Posterior vena cava (tissue), 2 donors: ENCODE data around the gene OR5P2. TPM values are rescaled to one million over a fixed set of nuclear protein-coding genes. Genes with fewer than 3 reads are reported as not detected.
"Not testable (repeated sequence)": the region's sequence is repeated elsewhere in the genome, so short reads cannot be mapped to it uniquely, and the experiment has no call there.

Experiments used
- DNase-seq: peaks from one replicate; pipeline ENCODE4 v3.0.0-alpha.2; 2020; ENCODE audit warnings: low spot score
- intact Hi-C, 2 donors: fragments of 100-400 bp; cut with DNase I; formaldehyde crosslinking; loops; one replicate each; pipeline versions ENCODE4 v1.14.1 to v1.14.2; 2022 to 2023
- long read RNA-seq, 2 donors: library from polyadenylated mRNA; unstranded; transcript quantifications; one replicate each; pipeline ENCODE4 v2.0.0, GENCODE V29; 2020 to 2021
- total RNA-seq, 2 donors: library from RNA; stranded (reverse); fragmentation: NEBNext Ultra II Directional; extraction: Animal tissue kit (Norgen Biotek cat#: 25700); gene quantifications; one replicate each; pipeline ENCODE4 v1.2.1, GENCODE V29; 2021
- donor health status: DM: yes; HTN: yes; CAD: no.
- donor health status: DM: yes; HTN: yes; CAD: no.

OR5P2 gene, protein sequence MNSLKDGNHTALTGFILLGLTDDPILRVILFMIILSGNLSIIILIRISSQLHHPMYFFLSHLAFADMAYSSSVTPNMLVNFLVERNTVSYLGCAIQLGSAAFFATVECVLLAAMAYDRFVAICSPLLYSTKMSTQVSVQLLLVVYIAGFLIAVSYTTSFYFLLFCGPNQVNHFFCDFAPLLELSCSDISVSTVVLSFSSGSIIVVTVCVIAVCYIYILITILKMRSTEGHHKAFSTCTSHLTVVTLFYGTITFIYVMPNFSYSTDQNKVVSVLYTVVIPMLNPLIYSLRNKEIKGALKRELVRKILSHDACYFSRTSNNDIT
- not detected for total RNA-seq
- long read RNA-seq, donor 1: 0 reads
- long read RNA-seq, donor 2: 0 reads

- no peak for DNase-seq
- intact Hi-C loops: no loop called here
These were observed at the start of gene OR5P2 for GRCh38 chr11:7796842-7797241. TSS of gene OR5P2 (minus strand) at chr11:7796942. CDS start at chr11:7796942, 0 bp downstream.

GRCh38 chr11:7846003-7846402, 49.3 kb upstream of the OR5P2 start:
- intact Hi-C loops: no loop called here
- DNase-seq: no peak

DNA sequence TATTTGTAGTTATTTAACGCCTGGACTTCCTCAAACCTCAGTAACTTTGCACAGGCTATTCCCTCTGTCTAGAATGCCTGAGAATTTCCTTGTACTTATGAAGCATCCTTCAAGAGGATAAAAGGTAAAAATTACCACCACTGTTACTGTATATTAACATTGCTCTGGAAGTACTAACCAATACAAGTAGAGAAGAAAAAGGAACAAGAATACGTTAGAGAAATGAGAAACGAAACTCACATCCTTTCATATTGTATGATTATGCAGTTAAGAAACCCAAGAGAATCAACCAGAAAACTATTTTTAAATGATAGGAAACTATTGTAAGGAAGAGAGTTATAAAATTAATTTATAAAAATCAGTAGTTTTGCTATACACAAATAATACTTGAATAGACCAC, 48.2 kb upstream of the OR5P2 start:
- intact Hi-C loops: no loop called here
- no peak for DNase-seq

DNA sequence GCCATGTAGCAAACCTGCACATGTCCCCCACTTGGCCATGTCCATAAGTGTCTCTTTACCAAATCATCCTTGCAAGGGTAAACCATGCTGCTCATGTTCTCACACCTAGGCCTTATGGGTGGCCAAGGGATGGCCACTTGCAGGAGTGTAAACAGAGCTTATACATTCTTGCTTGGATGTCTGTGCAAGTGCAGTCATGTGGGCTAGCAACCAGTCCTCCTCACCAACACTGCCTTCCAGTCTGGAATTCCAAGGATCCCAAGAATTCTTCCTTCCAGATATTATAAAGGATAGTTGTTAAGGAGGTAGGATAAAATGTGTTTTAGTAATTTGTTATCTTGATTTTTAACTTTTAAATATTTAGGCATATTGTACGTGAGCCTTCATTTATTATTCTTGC, 47.8 kb upstream of the OR5P2 start:
- intact Hi-C loops: no loop called here

GRCh38 chr11:7840578-7840977, 43.8 kb upstream of the OR5P2 start:
- DNase-seq: no peak
- intact Hi-C loops: no loop called here

More for the DNA sequence above, 47.8 kb upstream of the OR5P2 start:
- DNase-seq: no peak

DNA sequence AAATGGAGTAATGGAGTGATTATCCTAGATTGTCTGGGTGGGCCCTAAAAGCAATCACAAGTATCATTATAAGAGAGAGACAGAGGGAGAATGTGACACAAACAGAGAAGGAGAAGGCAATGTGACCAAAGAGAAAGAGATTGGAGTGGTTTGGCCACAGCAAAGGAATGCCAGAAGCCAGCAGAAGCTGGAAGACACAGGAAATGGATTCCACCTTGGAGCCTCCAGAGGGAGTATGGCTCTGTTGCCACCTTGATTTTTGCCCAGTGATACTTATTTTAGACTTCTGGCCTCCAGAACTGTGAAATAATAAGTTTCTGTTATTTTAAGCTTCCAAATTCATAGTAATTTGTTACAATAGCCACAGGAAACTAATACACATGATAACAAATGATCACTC, 36.8 kb upstream of the OR5P2 start:
- DNase-seq: no peak
- intact Hi-C loops: no loop called here

GRCh38 chr11:7830740-7831139, 34.0 kb upstream of the OR5P2 start, which contains the start of gene OR5P3:
TSS of gene OR5P3 (minus strand) at chr11:7830840.
- intact Hi-C loops: no loop called here
- DNase-seq: no peak

GRCh38 chr11:7826324-7826723, 29.6 kb upstream of the OR5P2 start:
- intact Hi-C loops: no loop called here

DNA sequence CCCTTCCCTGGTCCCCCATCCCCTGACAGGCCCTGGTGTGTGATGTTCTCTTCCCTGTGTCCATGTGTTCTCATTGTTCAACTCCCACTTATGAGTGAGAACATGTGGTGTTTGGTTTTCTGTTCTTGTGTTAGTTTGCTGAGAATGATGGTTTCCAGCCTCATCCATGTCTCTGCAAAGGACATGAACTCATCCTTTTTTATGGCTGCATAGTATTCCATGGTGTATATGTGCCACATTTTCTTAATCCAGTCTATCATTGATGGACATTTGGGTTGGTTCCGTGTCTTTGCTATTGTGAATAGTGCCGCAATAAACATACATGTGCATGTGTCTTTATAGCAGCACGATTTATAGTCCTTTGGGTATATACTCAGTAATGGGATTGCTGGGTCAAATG, 23.7 kb upstream of the OR5P2 start:
- intact Hi-C loops, DNase-seq: not testable (repeated sequence)

More at GRCh38 chr11:7826324-7826723, 29.6 kb upstream of the OR5P2 start:
- no peak for DNase-seq

- DNase-seq, intact Hi-C loops: not testable (repeated sequence)
These were observed 18.2 kb upstream of the OR5P2 start for GRCh38 chr11:7814897-7815296.

GRCh38 chr11:7810301-7810700, 13.6 kb upstream of the OR5P2 start:
- intact Hi-C loops: not testable (repeated sequence)

DNA sequence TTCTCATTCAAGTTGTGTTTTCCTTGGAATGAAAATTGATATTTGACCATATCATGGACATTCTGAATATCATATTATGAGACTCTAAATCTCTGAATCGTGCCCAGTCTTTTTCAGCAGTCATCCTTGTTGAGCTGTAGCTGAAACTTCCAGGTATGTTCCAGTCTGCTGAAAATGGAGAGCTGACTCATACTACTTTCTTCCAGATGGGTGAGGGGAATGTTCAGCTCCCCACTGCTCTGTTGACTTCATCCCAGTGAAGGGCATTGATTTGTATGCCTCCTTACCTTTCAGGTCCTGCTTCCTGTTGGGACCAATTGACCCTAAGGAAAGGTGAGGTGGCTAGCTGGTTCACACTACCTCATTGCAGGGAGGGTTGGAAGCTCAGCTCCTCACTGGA, 3.5 kb downstream of the OR5P2 start:
- DNase-seq: no peak
- intact Hi-C loops: no loop called here

More at GRCh38 chr11:7810301-7810700, 13.6 kb upstream of the OR5P2 start:
- DNase-seq: not testable (repeated sequence)

DNA sequence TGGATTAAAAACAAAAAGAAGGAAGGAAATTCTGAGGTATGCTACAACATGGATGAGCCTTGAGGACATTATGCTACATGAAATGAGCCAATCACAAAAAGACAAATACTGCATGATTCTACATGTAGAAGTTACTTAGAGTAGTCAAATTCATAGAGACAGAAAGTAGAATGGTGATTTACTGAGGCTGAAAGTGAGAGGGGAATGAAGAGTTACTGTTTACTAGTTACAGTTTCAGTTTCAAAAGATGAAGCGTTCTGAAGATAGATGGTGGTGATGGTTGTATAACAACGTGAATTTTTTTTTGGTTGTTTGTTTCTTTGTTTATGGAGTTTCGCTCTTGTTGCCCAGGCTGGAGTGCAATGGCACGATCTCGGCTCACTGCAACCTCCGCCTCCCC, 9.5 kb downstream of the OR5P2 start:
- intact Hi-C loops: no loop called here
- DNase-seq: no peak

DNA sequence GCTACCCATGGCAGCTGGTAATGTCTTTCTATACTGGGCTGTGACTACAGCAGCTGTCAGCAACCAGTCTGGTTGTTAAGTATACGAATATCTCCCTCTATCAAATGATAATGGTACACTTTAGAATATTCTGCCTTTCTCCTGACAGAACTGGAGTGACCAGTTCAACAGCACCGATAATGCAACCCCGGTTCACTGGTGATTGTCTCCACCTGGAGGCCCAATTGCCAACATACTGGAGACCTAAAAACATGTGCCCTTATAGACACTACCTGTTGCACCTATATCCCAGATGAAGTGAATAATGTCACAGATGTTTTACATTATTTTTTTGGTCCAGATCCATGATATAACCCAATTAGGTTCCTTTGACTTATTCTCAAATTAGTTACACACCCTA, 21.1 kb downstream of the OR5P2 start:
- intact Hi-C loops: no loop called here
- DNase-seq: no peak

DNA sequence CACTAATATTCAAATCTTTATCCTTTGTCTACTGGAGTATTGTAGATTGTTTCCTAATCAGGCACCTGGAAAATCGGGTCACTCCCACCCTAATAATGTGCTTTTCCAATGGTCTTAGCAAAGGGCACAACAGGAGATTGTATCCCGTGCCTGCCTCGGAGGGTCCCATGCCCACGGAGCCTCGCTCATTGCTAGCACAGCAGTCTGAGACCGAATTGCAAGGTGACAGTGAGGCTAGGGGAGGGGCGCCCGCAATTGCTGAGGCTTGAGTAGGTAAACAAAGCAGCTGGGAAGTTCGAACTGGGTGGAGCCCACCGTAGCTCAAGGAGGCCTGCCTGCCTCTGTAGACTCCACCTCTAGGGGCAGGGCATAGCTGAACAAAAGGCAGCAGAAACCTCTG, 32.4 kb downstream of the OR5P2 start:
- DNase-seq, intact Hi-C loops: not testable (repeated sequence)

DNA sequence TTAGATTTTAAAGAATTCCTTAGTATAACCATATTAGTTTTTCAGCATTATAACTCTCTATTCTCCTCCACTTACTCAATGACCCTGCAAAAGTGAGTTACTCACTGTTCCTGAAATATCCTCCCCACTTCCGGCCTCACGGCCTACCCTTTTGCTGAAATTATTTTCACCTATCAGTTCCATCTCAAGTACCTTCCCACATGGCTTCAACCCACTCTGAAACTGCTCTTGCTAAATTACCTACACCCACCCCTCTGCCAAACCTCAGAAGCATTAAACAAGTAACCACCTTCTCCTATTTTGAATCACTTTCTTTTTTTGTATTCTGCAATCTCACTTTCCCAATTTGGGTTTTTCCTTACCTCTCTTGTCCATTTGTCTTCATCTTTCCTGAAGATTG, 37.7 kb downstream of the OR5P2 start:
- DNase-seq: no peak
- intact Hi-C loops: no loop called here

- intact Hi-C loops: no loop called here
- DNase-seq: no peak
These were observed 47.3 kb downstream of the OR5P2 start for GRCh38 chr11:7749456-7749855.
